ENCODE results near the gene SH3GL2.

SH3GL2 gene

GRCh38 chr9:17824191-17824590 lies 245.3 kb downstream of the SH3GL2 start:
- DNase-seq, result no peak

- no peak for DNase-seq
Observed at GRCh38 chr9:17824616-17825264, 245.9 kb downstream of the SH3GL2 start.

GRCh38 chr9:17825265-17825659 lies 246.4 kb downstream of the SH3GL2 start:
- DNase-seq, result no peak

GRCh38 chr9:17829064-17829463 lies 250.2 kb downstream of the SH3GL2 start:
- no peak for DNase-seq

DNA sequence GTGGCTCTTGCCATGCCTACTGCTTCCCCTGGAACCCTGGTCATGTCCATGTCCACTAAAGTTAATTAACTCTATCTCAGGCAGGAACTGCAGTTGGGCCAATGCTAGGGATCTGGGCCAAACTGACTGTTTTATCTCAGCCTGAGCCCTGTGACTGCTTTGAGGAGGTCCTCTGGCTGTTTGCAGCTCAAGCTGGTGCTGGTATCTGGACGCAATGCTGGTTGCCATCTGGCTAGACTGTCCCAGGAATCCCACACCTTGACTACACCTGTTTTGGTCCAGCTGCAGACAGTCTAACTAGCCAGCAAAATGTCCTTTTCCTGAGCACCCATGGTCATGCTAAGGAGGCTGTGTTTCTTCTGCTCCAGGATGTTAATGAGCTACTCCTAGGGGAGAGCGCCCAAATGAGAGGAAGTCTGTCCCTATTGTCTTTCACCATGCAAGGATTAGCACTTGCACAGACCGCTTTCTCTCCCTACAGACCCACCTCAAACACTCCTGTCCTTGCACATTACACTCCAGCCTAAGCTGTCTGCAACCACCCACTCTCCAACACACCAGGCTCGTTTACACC lies 251.0 kb downstream of the SH3GL2 start:
- DNase-seq, result no peak

DNA sequence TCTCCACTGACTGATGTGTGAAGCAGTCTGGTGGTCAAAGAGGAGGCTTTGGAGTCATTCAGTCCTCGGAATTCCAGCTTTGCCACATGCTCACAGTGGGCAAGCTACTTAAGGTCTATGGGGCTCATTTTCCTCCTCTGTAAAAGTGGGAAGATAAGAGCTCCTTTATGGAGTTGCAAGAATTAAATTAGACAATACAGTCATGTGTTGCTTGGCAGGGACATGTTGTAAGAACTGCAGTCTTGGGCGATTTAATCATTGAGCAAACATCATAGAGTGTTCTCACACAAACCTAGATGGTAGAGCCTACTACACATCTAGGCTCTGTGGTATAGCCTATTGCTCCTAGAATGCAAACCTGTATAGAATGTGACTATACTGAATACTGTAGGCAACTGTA lies 253.9 kb downstream of the SH3GL2 start:
- no peak for DNase-seq

DNA sequence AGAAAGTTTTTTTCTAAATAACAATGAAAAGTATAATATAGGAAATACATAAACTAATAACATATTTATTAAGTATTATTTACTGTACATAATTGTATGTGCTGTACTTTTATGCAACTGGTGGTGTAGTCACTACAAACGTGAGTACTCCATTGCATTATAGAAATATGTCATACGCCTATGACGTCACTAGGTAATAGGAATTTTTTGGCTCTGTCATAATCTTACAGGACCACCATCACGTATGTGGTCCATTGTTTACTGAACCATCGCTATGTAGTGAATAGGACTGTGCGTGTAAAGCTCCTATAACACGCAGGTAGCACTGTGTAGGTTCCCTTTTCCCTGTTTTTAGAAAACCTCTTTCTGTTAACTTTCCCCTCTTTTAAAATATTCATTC lies 255.0 kb downstream of the SH3GL2 start:
- no peak for DNase-seq

DNA sequence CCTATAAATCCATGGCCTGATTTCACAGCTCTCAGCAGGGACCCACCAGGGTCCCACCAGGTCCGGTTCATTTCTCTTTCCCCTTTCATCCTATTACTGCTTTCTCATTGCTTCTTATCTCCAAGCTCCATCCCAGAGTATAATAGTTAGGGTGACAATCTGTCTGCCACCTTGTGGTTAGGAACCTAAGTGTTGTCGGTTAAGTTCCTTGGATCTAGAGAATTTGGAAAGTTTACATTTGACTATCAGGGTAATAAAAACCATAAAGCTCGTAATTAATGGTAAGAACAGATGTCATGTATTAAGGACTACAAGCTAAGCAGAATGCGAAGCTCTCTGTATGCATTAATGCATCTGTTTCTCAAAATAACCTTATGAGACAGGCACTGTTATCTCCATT lies 259.1 kb downstream of the SH3GL2 start:
- DNase-seq, result no peak

DNA sequence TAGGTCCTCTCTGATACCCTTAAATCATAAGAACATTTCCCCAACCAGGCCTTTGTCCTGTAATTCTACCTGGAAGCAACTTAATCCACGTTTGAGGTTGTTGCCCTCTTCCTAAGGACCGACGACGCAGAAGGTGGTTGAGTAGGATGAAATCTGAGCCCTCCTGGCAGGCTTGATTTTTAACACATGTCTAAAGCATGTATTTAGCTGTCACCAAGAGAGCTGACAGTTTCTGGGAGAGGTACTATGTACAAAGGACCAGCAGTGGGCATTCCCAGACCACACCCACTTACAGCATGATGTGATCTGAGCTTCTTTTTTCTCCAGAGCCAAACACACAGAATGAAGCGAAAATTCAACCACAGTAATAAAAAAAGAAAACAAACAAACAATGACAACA lies 260.9 kb downstream of the SH3GL2 start:
- no peak for DNase-seq

DNA sequence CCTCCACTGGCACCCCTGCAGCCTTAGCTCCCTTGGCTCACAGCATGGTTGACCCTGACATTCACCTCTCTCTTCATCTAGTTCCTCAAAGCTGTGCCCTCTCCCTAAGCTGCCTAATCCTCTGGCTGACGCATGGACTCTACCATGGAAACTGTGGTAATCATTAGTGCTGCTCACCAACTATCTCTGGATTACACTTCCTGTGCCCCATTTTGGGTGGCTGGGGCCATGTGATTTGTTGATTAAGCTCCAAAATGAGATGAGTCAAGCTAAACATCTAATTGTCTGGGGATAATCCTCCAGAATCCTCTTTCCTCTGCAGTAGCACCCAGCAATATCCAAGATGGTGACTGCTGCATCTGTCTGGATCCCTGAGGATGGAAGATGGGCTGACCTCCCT lies 264.4 kb downstream of the SH3GL2 start:
- DNase-seq, result no peak

All from NCI-H1436 treated with DMSO at 0.1 percent for 48 hours (cell line).